Activated naive CD4-positive, alpha-beta T cell treated with Interleukin-2 at 50 U/mL for 16 hours (primary cell): ENCODE measurements around the gene YPEL5.
A peak's percentile ranks its signal among the peaks of the same experiment; 100 is the strongest.
"Not testable (repeated sequence)": the region's sequence is repeated elsewhere in the genome, so short reads cannot be mapped to it uniquely, and the experiment has no call there.

Source experiments
- DNase-seq: peaks from one replicate; pipeline ENCODE4 v3.0.0-alpha.2; 2020

YPEL5 gene

GRCh38 chr2:30139131-30139870 lies 7.5 kb upstream of the YPEL5 start:
- peak; percentile 42 for DNase-seq

GRCh38 chr2:30141136-30141535 lies 5.7 kb upstream of the YPEL5 start:
- DNase-seq: no peak

- no peak for DNase-seq
Measured at GRCh38 chr2:30144260-30144659, 2.5 kb upstream of the YPEL5 start.

- DNase-seq: not testable (repeated sequence)
Measured at GRCh38 chr2:30144951-30145350, 1.9 kb upstream of the YPEL5 start.

- no peak for DNase-seq
Measured at GRCh38 chr2:30145826-30146336, 926 bp upstream of the YPEL5 start.

GRCh38 chr2:30147196-30147714 lies 448 bp downstream of the YPEL5 start:
- peak; percentile 30 for DNase-seq

GRCh38 chr2:30147715-30148610 lies 1.2 kb downstream of the YPEL5 start:
- DNase-seq: peak; percentile 78

GRCh38 chr2:30148850-30149249 lies 2.0 kb downstream of the YPEL5 start:
- no peak for DNase-seq

- no peak for DNase-seq
Measured at GRCh38 chr2:30149513-30149912, 2.7 kb downstream of the YPEL5 start.

GRCh38 chr2:30149976-30150375 lies 3.2 kb downstream of the YPEL5 start:
- no peak for DNase-seq

- DNase-seq: no peak
Measured at GRCh38 chr2:30150786-30151185, 4.0 kb downstream of the YPEL5 start.

GRCh38 chr2:30152385-30152784 lies 5.6 kb downstream of the YPEL5 start:
- DNase-seq: no peak

GRCh38 chr2:30155202-30155601 lies 8.4 kb downstream of the YPEL5 start:
- DNase-seq: no peak

- no peak for DNase-seq
Measured at GRCh38 chr2:30155889-30156658, 9.3 kb downstream of the YPEL5 start.

GRCh38 chr2:30157616-30158015 lies 10.8 kb downstream of the YPEL5 start:
- DNase-seq: no peak

- no peak for DNase-seq
Measured at GRCh38 chr2:30159766-30160165, 13.0 kb downstream of the YPEL5 start.

GRCh38 chr2:30161929-30162706 lies 15.3 kb downstream of the YPEL5 start:
- DNase-seq: no peak

GRCh38 chr2:30162806-30163205 lies 16.0 kb downstream of the YPEL5 start:
- no peak for DNase-seq

- DNase-seq: no peak
Measured at GRCh38 chr2:30164131-30164925, 17.5 kb downstream of the YPEL5 start.

- DNase-seq: peak; percentile 60
Measured at GRCh38 chr2:30165050-30165520, 18.3 kb downstream of the YPEL5 start.

- DNase-seq: no peak
Measured at GRCh38 chr2:30165617-30166016, 18.8 kb downstream of the YPEL5 start.
